Measurements from ENCODE around the gene ARHGEF10L. TPM values are rescaled to one million over a fixed set of nuclear protein-coding genes. Genes with fewer than 3 reads are reported as not detected.

The ARHGEF10L gene
- total RNA-seq, 1 donor = 16.8 TPM

DNA sequence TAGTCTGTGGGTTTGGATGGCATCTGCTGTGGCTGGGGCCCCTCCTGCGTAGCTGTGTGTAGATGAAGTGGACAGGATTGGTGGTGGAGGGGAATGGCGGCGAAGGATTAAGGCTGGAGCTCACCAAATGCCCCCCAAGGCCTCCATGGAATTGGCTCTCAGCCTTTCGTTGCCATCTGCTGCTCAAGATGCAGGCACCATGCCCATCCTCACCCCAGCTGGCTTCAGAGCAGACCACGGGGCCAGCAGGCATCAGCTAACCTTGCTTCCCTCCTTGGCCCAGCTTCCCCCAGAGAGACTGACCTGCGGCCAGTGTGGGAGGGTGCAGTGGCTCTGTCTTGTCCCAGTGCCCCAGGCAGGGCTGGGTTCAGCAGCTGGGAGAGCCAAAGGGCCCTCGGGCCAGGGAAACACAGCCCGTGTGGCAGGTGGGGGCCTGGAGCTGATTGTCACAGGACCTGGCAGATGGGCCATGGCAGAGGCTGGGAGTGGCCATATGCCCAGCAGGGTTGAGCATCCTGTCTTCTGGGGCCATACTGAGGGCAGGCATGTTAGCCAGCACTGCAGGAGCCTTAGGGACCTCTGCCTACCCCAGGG lies 148.8 kb downstream of the ARHGEF10L start:
- no peak for DNase-seq (ENCODE audit: low read depth)
- TF ChIP-seq, protein P1, sequence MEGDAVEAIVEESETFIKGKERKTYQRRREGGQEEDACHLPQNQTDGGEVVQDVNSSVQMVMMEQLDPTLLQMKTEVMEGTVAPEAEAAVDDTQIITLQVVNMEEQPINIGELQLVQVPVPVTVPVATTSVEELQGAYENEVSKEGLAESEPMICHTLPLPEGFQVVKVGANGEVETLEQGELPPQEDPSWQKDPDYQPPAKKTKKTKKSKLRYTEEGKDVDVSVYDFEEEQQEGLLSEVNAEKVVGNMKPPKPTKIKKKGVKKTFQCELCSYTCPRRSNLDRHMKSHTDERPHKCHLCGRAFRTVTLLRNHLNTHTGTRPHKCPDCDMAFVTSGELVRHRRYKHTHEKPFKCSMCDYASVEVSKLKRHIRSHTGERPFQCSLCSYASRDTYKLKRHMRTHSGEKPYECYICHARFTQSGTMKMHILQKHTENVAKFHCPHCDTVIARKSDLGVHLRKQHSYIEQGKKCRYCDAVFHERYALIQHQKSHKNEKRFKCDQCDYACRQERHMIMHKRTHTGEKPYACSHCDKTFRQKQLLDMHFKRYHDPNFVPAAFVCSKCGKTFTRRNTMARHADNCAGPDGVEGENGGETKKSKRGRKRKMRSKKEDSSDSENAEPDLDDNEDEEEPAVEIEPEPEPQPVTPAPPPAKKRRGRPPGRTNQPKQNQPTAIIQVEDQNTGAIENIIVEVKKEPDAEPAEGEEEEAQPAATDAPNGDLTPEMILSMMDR (IDR thresholded peaks at IDR 0.05; ENCODE audit: insufficient read depth, low read depth, low read length) = no peak
- H3K4me3 ChIP-seq (ENCODE audit: low read depth, low read length) = no peak overlapping the region

DNA sequence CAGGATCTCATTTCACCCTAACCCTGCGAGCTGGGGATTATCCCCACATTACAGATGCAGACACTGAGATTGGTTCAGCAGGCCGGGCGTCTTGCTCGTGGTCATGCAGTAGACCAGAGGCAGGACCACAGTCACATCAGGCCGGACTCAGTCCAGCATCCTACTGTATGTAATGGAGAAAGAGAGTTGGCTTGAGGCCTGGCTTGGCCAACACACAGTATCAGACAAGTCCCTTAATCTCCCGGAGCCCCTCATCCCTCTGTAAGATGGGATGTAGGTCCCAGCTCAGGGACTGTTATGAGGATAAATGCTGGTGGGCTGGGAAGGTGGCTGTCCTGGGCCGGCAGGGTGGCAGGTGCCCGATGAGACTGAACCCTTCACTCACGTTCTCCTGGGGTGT lies 149.5 kb downstream of the ARHGEF10L start:
- no peak for DNase-seq (ENCODE audit: low read depth)
- no peak overlapping the region for H3K4me3 ChIP-seq (ENCODE audit: low read depth, low read length)
- TF ChIP-seq, protein P1 (IDR thresholded peaks at IDR 0.05; ENCODE audit: insufficient read depth, low read depth, low read length) = no peak

DNA sequence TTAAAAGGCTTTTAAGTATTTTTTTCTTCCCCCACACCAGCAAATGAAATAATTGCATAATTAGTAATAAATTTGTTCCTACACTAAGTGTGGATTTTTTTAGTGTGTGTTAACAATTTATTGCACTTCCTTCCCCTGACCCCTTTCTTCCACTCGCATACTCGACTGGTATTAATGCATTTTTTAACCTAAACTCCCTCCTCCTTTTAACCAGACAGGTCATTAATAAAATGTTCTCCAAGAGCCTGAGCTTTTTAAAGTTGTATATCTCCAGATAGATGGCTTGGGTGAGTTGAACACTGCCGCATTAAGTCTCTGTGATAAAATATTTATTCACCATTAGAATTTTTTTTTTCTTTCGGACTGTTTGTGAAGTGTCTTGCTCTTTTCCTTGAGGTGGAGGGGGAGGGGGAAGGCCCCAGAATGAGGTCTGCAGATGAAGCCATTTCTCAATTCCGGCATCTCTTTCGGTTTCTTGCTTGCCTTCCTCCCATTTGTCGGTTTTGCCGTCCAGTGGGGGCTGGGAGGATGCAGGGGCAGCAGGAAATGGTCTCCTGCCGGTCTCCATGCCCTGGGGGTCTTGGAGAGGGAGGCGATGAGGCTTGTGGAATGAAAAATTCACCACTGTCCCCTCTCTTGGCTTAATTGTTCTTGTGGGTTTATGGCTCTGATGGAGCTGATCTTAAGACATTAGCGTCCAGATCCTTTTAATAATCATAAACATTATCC lies 151.6 kb downstream of the ARHGEF10L start:
- no peak for DNase-seq (ENCODE audit: low read depth)
- TF ChIP-seq, protein P1 (IDR thresholded peaks at IDR 0.05; ENCODE audit: insufficient read depth, low read depth, low read length) = no peak
- H3K4me3 ChIP-seq (ENCODE audit: low read depth, low read length) = no peak overlapping the region

DNA sequence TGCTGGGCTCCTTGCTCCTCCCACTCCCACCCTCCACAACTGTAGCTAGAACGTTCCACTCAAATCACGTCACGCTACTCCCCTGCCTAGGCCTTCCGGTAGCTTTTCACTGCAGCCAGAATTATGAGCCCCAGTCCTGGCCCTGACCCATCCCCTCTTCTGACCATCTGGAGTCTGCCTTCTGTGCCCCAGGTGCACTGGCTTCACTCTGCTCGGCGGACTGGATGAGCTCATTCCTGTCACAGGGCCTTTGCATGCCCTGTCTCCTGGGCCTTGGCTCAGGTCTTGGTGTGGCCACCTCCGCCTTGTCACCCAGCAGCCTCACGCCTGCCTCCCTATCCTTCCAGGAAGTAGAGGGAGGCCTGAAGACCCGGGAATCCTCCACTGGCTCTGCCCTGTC lies 153.1 kb downstream of the ARHGEF10L start:
- DNase-seq (ENCODE audit: low read depth) = no peak
- no peak overlapping the region for H3K4me3 ChIP-seq (ENCODE audit: low read depth, low read length)
- TF ChIP-seq, protein P1 (IDR thresholded peaks at IDR 0.05; ENCODE audit: insufficient read depth, low read depth, low read length) = no peak

DNA sequence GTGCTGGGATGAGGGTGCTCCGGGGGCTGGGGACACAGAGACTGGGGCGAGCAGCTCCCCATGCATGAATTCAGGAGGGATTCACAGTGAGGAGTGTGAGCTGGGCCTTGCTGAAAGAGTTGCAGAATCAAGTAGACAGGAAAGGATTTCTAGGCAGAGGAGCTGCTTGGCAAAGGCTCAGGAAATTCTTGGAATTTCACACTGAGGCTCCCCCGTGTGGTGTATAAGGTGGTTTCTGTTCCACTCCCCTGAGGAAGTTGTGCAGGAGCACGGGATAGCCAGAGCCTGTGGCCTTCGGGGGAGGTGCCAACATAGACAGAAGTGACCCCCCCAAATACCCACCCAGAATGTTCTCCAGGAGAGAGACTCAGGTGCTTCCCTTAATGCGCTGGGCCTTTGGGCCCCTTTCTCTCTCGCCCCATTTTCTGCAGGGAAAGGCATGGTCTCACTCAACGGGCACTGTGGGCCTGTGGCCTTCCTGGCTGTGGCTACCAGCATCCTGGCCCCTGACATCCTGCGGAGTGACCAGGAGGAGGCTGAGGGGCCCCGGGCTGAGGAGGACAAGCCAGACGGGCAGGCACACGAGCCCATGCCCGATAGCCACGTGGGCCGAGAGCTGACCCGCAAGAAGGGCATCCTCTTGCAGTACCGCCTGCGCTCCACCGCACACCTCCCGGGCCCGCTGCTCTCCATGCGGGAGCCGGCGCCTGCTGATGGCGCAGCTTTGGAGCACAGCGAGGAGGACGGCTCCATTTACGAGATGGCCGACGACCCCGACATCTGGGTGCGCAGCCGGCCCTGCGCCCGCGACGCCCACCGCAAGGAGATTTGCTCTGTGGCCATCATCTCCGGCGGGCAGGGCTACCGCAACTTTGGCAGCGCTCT lies 157.2 kb downstream of the ARHGEF10L start:
- TF ChIP-seq, protein P1 (IDR thresholded peaks at IDR 0.05; ENCODE audit: insufficient read depth, low read depth, low read length) = peak; percentile 49
- no peak overlapping the region for H3K4me3 ChIP-seq (ENCODE audit: low read depth, low read length)
- DNase-seq (ENCODE audit: low read depth) = peak; percentile 67

DNA sequence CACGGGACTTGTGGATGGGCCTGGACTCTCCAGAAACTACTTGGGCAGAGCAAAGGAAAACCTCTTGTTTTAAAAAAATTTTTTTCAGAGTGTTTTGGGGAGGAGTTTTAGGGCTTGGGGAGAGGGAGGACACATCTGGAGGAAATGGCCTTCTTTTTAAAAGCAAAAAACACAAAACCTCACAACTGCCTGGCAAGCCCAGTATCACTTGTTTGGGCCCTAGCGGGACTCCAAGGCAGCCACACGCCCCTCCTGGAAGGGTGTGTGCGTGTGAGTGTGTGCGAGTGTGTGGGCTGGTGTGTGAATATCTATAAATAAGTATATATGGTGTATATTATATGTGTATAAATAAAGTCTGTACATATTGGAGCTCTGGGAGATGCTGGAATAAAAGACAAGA lies 158.0 kb downstream of the ARHGEF10L start:
- H3K4me3 ChIP-seq (ENCODE audit: low read depth, low read length) = no peak overlapping the region
- TF ChIP-seq, protein P1 (IDR thresholded peaks at IDR 0.05; ENCODE audit: insufficient read depth, low read depth, low read length) = no peak
- DNase-seq (ENCODE audit: low read depth) = no peak
